Calu3 (cell line): ENCODE data around the gene SYCN. TPM values are rescaled to one million over a fixed set of nuclear protein-coding genes. Genes with fewer than 3 reads are reported as not detected.
"Not testable (repeated sequence)": the region's sequence is repeated elsewhere in the genome, so short reads cannot be mapped to it uniquely, and the experiment has no call there.

Experiments
- BruUV-seq: library from RNA; stranded (reverse); fragments of 400-500 nt; replicated peaks from 2 replicates; lab custom pipeline; 2021; lab: Mats Ljungman, UMichigan
- CTCF ChIA-PET: fragments of 300-600 bp; sonication (Branson Sonifier 250); formaldehyde crosslinking; loops from one replicate; lab custom pipeline; 2022; ENCODE audit warnings: antibody characterized with exemption; lab: Charles Lee
- DNase-seq: peaks from one replicate; pipeline ENCODE4 v3.0.0; 2022
- H3K27ac Mint-ChIP-seq: one replicate; pipeline ENCODE4 v1.8.0; 2022; ENCODE audit warnings: mixed read lengths; ENCODE audit not compliant: unreplicated experiment
- H3K27me3 Mint-ChIP-seq: one replicate; pipeline ENCODE4 v1.8.0; 2022; ENCODE audit warnings: mixed read lengths; ENCODE audit not compliant: unreplicated experiment
- H3K36me3 Mint-ChIP-seq: one replicate; pipeline ENCODE4 v1.8.0; 2022; ENCODE audit warnings: mild to moderate bottlenecking, moderate library complexity, mixed read lengths; ENCODE audit not compliant: insufficient read depth, unreplicated experiment
- H3K4me1 Mint-ChIP-seq: one replicate; pipeline ENCODE4 v1.8.0; 2022; ENCODE audit warnings: mild to moderate bottlenecking, low read depth, mixed read lengths; ENCODE audit not compliant: unreplicated experiment
- H3K4me3 Mint-ChIP-seq: one replicate; pipeline ENCODE4 v1.8.0; 2022; ENCODE audit warnings: mild to moderate bottlenecking, low read depth, moderate library complexity, mixed read lengths; ENCODE audit not compliant: unreplicated experiment
- H3K9me3 Mint-ChIP-seq: one replicate; pipeline ENCODE4 v1.8.0; 2022; ENCODE audit warnings: low read depth, mixed read lengths; ENCODE audit not compliant: unreplicated experiment
- intact Hi-C: fragments of 100-400 bp; cut with micrococcal nuclease; formaldehyde crosslinking; loops from one replicate; pipeline ENCODE4 v1.10.0; 2022; ENCODE audit not compliant: unreplicated experiment
- total RNA-seq: library from RNA; stranded (reverse); gene quantifications from 2 replicates; pipeline ENCODE4 v1.2.3, GENCODE V29; 2022
- TF ChIP-seq, protein P1 (sequence below): fragments of 200-600 bp; IDR thresholded peaks from one replicate; pipeline ENCODE4 v1.8.0; 2022; ENCODE audit warnings: antibody characterized with exemption; ENCODE audit not compliant: unreplicated experiment

SYCN gene
- total RNA-seq, 1 experiment from 2014 or later = not detected

DNA sequence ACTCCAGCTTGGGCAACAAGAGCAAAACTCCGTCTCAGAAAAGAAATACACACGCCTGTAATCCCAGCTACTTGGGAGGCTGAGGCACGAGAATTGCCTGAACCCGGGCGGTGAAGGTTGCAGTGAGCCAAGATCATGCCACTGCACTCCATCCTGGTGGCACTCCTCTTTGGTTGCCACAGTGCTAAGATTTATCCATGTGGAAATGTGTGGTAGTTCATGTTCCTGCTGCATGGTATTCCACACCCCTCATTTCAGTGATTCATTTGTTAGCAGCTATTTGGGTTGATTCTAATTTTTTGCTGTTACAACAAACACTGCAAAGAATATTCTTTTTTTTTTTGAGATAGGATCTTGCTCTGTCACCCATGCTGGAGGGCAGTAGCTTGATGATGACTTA, 28.6 kb upstream of the SYCN start:
- no TSS peak for BruUV-seq
- Mint-ChIP-seq H3K27ac (no peak overlapping the region), H3K4me3 (no peak overlapping the region), H3K27me3 (peaks cover 27% of the 10 kb centered on the region), H3K36me3 (peaks cover 3% of the 10 kb centered on the region), H3K9me3 (no peaks in the 10 kb centered on the region), H3K4me1 (peaks cover 3% of the 10 kb centered on the region)
- intact Hi-C loops = no loop called here
- TF ChIP-seq, protein P1, sequence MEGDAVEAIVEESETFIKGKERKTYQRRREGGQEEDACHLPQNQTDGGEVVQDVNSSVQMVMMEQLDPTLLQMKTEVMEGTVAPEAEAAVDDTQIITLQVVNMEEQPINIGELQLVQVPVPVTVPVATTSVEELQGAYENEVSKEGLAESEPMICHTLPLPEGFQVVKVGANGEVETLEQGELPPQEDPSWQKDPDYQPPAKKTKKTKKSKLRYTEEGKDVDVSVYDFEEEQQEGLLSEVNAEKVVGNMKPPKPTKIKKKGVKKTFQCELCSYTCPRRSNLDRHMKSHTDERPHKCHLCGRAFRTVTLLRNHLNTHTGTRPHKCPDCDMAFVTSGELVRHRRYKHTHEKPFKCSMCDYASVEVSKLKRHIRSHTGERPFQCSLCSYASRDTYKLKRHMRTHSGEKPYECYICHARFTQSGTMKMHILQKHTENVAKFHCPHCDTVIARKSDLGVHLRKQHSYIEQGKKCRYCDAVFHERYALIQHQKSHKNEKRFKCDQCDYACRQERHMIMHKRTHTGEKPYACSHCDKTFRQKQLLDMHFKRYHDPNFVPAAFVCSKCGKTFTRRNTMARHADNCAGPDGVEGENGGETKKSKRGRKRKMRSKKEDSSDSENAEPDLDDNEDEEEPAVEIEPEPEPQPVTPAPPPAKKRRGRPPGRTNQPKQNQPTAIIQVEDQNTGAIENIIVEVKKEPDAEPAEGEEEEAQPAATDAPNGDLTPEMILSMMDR = no peak
- CTCF ChIA-PET = no interaction called here
- DNase-seq = no peak

DNA sequence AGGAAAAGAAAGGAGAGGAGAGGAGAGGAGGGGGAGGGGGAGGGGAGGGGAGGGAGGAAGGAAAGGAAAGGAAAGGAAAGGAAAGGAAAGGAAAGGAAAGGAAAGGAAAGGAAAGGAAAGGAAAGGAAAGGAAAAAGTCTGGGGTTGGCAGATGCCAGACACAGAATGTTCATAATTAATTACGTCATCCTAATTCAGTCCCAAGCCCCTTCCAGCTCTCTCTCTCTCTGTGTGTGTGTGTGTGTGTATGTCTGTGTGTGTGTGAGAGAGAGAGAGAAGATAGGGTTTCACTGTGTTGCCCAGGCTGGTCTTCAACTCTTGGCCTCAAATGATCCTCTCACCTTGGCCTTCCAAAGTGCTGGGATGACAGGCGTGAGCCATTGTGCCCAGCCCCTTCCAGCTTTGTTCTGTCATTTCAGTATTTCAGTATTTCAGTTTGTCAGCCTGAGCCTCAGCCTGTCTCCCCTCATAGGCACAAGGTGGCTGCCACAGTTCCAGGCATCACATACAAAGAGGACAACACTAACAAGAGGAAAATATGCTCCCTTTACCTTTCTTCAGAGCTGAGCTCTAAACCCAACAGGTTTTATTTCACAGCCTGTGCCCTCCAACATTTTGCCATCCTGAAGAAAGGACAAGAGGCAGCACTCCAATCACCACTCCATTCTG, 26.2 kb upstream of the SYCN start:
- H3K36me3 Mint-ChIP-seq = no peaks in the 10 kb centered on the region
- H3K4me3 Mint-ChIP-seq = no peak overlapping the region
- no peak overlapping the region for H3K27ac Mint-ChIP-seq
- intact Hi-C loops = no loop called here
- no TSS peak for BruUV-seq
- no peaks in the 10 kb centered on the region for H3K9me3 Mint-ChIP-seq
- no peaks in the 10 kb centered on the region for H3K4me1 Mint-ChIP-seq
- TF ChIP-seq, protein P1 = no peak
- no peak for DNase-seq
- H3K27me3 Mint-ChIP-seq = peaks cover 46% of the 10 kb centered on the region
- CTCF ChIA-PET = no interaction called here

DNA sequence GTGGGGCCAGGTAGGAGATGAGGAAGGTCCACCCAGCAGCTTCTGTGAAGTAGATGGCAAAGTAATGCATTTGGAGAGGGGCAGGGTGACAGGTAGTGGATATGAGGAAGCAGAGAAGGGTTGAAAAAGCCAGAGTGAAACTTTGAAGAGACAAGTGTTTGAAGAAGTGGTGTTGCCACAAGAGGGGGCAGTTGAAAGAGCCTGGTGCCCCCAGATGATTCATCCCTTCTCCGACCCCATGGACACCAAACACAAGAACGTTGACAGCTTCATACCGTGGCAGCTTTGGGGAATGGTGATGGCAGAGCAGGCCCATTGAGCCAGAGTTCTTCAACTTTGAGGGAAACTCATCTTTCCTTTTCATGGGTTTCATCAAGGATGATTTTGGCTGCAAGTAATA, 20.8 kb upstream of the SYCN start:
- no peak overlapping the region for H3K4me3 Mint-ChIP-seq
- BruUV-seq = no TSS peak
- no peaks in the 10 kb centered on the region for H3K9me3 Mint-ChIP-seq
- intact Hi-C loops = no loop called here
- TF ChIP-seq, protein P1 = no peak
- H3K36me3 Mint-ChIP-seq = no peaks in the 10 kb centered on the region
- H3K4me1 Mint-ChIP-seq = no peaks in the 10 kb centered on the region
- CTCF ChIA-PET = interaction anchor here (0.6 kb wide), 1 partner anchor 190 kb away, joined by 3 read pairs; no protein-coding TSS in a partner anchor
- DNase-seq = no peak
- peaks cover 64% of the 10 kb centered on the region for H3K27me3 Mint-ChIP-seq
- no peak overlapping the region for H3K27ac Mint-ChIP-seq

DNA sequence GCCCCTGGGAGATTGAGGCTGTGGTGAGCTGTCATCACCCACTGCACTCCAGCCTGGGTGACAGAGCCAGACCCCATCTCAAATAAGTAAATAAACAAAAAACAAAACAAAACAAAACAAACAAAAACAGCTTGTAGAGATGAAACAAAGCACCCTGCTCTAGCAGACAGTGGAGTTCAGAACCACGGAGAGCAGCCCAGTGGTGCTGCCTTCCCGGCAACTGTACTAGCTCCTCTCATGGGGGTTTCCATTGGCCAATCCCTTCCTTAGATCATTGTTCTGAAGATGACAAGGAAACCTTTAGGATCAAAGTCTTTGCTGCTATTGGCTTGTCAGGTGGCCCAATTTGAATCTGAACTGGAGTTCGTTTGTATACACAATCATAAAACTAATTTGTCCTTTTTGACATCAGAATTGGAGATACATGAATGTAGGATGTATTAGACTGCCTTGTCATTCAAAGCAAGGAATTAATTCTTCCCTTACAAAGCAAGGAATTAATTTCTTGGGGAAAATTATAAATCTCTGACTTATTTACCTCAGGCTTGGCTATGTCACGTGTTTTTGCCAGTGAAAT, 19.7 kb upstream of the SYCN start:
- intact Hi-C loops = no loop called here
- TF ChIP-seq, protein P1 = no peak
- CTCF ChIA-PET = interaction anchor here (0.6 kb wide), 1 partner anchor 1055 kb away, joined by 3 read pairs; no protein-coding TSS in a partner anchor
- Mint-ChIP-seq H3K9me3 (no peaks in the 10 kb centered on the region), H3K36me3 (no peaks in the 10 kb centered on the region), H3K4me3 (no peak overlapping the region), H3K4me1 (no peaks in the 10 kb centered on the region), H3K27ac (no peak overlapping the region), H3K27me3 (peaks cover 70% of the 10 kb centered on the region)
- BruUV-seq = no TSS peak
- peak; percentile 38 for DNase-seq

DNA sequence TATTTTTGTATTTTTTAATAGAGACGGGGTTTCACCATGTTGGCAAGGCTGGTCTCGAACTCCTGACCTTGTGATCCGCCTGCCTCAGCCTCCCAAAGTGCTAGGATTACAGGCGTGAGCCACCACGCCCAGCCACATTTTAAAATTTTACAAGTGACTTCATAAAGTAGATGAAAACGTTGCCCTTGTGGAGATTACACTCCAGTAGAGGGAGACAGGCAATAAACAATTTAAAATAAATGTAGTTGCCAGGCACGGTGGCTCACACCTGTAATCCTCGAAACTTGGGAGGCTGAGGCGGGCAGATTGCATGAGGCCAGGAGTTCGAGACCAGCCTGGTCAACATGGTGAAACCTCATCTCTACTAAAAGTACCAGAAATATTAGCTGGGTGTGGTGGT, 15.0 kb upstream of the SYCN start:
- H3K9me3 Mint-ChIP-seq, H3K36me3 Mint-ChIP-seq, BruUV-seq, H3K4me3 Mint-ChIP-seq, H3K27ac Mint-ChIP-seq, CTCF ChIA-PET, H3K4me1 Mint-ChIP-seq, DNase-seq: not testable (repeated sequence)
- intact Hi-C loops = loop anchor here (10.0 kb wide), 1 partner anchor 46 kb away; the partner anchor contains the start of gene IFNL2
- H3K27me3 Mint-ChIP-seq = peaks cover 68% of the 10 kb centered on the region
